ENCODE results near the gene ZNF474. TPM values are rescaled to one million over a fixed set of nuclear protein-coding genes. Genes with fewer than 3 reads are reported as not detected.

ZNF474 gene
- total and polyA plus RNA-seq, 2 donors (not counting 1 experiment from before 2014, with no cell fraction given), result 0.12 TPM; not detected in 1

- ATAC-seq (ENCODE audit: low read depth) (no peak), DNase-seq (no peak)
- H2AFZ ChIP-seq (ENCODE audit: insufficient read depth, low read depth, low read length, poor library complexity, severe bottlenecking), result no peak overlapping the region
- H3K4me2 ChIP-seq (replicated peaks; ENCODE audit: low read depth, low read length, poor library complexity, severe bottlenecking), result no peak overlapping the region
- no CpG with 5 or more reads among the region's 2 CpGs for WGBS (ENCODE audit: insufficient coverage)
- TF ChIP-seq CTCF (IDR thresholded peaks at IDR 0.05) (no peak), EZH2 (IDR thresholded peaks at IDR 0.05; ENCODE audit: borderline replicate concordance, insufficient read depth, low read depth, low read length, poor library complexity, severe bottlenecking) (no peak)
- CTCF ChIA-PET, result no interaction called here
- no peaks in the 10 kb centered on the region for H3K9me3 Mint-ChIP-seq (ENCODE audit: insufficient read depth)
- no peaks in the 10 kb centered on the region for H3K9me3 ChIP-seq (ENCODE audit: control extremely low read depth in 1 of 3, control insufficient read depth in 2 of 3, insufficient read depth in 1 of 3, low read length in 2 of 3)
- no peak overlapping the region for H3K27ac Mint-ChIP-seq
- H3K36me3 ChIP-seq (replicated peaks in 1 of 2; ENCODE audit: control extremely low read depth in 1 of 2, control insufficient read depth in 1 of 2, extremely low read depth in 1 of 2, insufficient read depth in 2 of 2, low read length in 1 of 2), result no peaks in the 10 kb centered on the region
- H3K9ac ChIP-seq (ENCODE audit: low read length), result no peak overlapping the region
- no peak overlapping the region for H3K4me3 Mint-ChIP-seq
- H4K20me1 ChIP-seq (ENCODE audit: control insufficient read depth, insufficient read depth, low read length, poor library complexity, severe bottlenecking), result no peaks in the 10 kb centered on the region
- no peaks in the 10 kb centered on the region for H3K27me3 ChIP-seq (replicated peaks in 1 of 4; ENCODE audit: control extremely low read depth in 1 of 4, control insufficient read depth in 3 of 4, insufficient read depth in 4 of 4, low read length in 3 of 4)
- H3K27ac ChIP-seq (ENCODE audit: low read length in 2 of 2), result no peak overlapping the region
- POLR2A ChIA-PET, result no interaction called here
- peaks cover 9% of the 10 kb centered on the region for H3K27me3 Mint-ChIP-seq
- no peaks in the 10 kb centered on the region for H3K4me1 Mint-ChIP-seq
- no peaks in the 10 kb centered on the region for H3K4me1 ChIP-seq (ENCODE audit: control insufficient read depth in 2 of 2, insufficient read depth in 2 of 2, low read length in 2 of 2)
- no peak overlapping the region for H3K4me3 ChIP-seq (ENCODE audit: control extremely low read depth in 1 of 5, extremely low read depth in 1 of 5, insufficient read depth in 1 of 5, low read depth in 2 of 5, low read length in 4 of 5)
- intact Hi-C loops (cut with micrococcal nuclease), result no loop called here
- H3K79me2 ChIP-seq (ENCODE audit: control insufficient read depth, insufficient read depth, low read length), result no peaks in the 10 kb centered on the region
These were observed 3.1 kb upstream of the ZNF474 start for GRCh38 chr5:122126177-122126755.

GRCh38 chr5:122126756-122127321, 2.5 kb upstream of the ZNF474 start:
- no peak overlapping the region for H3K27ac ChIP-seq (ENCODE audit: low read length in 2 of 2)
- WGBS (ENCODE audit: insufficient coverage), result 60% methylated on average over 8 of the region's 10 CpGs
- ChIA-PET CTCF (no interaction called here), POLR2A (no interaction called here)
- ATAC-seq (ENCODE audit: low read depth) (no peak), DNase-seq (no peak)
- no peaks in the 10 kb centered on the region for H3K79me2 ChIP-seq (ENCODE audit: control insufficient read depth, insufficient read depth, low read length)
- intact Hi-C loops (cut with micrococcal nuclease), result no loop called here
- Mint-ChIP-seq H3K27ac (no peak overlapping the region), H3K4me3 (no peak overlapping the region), H3K9me3 (ENCODE audit: insufficient read depth) (no peaks in the 10 kb centered on the region), H3K4me1 (no peaks in the 10 kb centered on the region), H3K27me3 (peaks cover 9% of the 10 kb centered on the region)
- H3K4me3 ChIP-seq (ENCODE audit: control extremely low read depth in 1 of 5, extremely low read depth in 1 of 5, insufficient read depth in 1 of 5, low read depth in 2 of 5, low read length in 4 of 5), result no peak overlapping the region
- H4K20me1 ChIP-seq (ENCODE audit: control insufficient read depth, insufficient read depth, low read length, poor library complexity, severe bottlenecking), result no peaks in the 10 kb centered on the region
- no peak overlapping the region for H2AFZ ChIP-seq (ENCODE audit: insufficient read depth, low read depth, low read length, poor library complexity, severe bottlenecking)
- no peaks in the 10 kb centered on the region for H3K36me3 ChIP-seq (replicated peaks in 1 of 2; ENCODE audit: control extremely low read depth in 1 of 2, control insufficient read depth in 1 of 2, extremely low read depth in 1 of 2, insufficient read depth in 2 of 2, low read length in 1 of 2)
- H3K27me3 ChIP-seq (replicated peaks in 1 of 4; ENCODE audit: control extremely low read depth in 1 of 4, control insufficient read depth in 3 of 4, insufficient read depth in 4 of 4, low read length in 3 of 4), result no peaks in the 10 kb centered on the region
- no peak overlapping the region for H3K9ac ChIP-seq (ENCODE audit: low read length)
- no peak for TF ChIP-seq CTCF (IDR thresholded peaks at IDR 0.05)
- no peak for TF ChIP-seq EZH2 (IDR thresholded peaks at IDR 0.05; ENCODE audit: borderline replicate concordance, insufficient read depth, low read depth, low read length, poor library complexity, severe bottlenecking)
- no peaks in the 10 kb centered on the region for H3K4me1 ChIP-seq (ENCODE audit: control insufficient read depth in 2 of 2, insufficient read depth in 2 of 2, low read length in 2 of 2)
- no peak overlapping the region for H3K4me2 ChIP-seq (replicated peaks; ENCODE audit: low read depth, low read length, poor library complexity, severe bottlenecking)
- no peaks in the 10 kb centered on the region for H3K9me3 ChIP-seq (ENCODE audit: control extremely low read depth in 1 of 3, control insufficient read depth in 2 of 3, insufficient read depth in 1 of 3, low read length in 2 of 3)

All from B cell (primary cell).